ENCODE measurements around the gene E2F1. TPM values are rescaled to one million over a fixed set of nuclear protein-coding genes. Genes with fewer than 3 reads are reported as not detected.
"Not testable (repeated sequence)": the region's sequence is repeated elsewhere in the genome, so short reads cannot be mapped to it uniquely, and the experiment has no call there.

Gene E2F1
- total RNA-seq, 2 donors from 2014 or later, result 2.6 to 11.5 TPM

GRCh38 chr20:33704197-33704924 lies 18.2 kb upstream of the E2F1 start:
- no peak for ATAC-seq
- Mint-ChIP-seq H3K27ac (no peak overlapping the region), H3K4me1 (peaks cover 4% of the 10 kb centered on the region)

GRCh38 chr20:33703498-33704137 lies 17.4 kb upstream of the E2F1 start:
- no peak for ATAC-seq
- no peaks in the 10 kb centered on the region for H3K27me3 Mint-ChIP-seq
- H3K4me1 Mint-ChIP-seq, result peaks cover 3% of the 10 kb centered on the region
- no peaks in the 10 kb centered on the region for H3K9me3 ChIP-seq (ENCODE audit: control insufficient read depth, low read length, poor library complexity, severe bottlenecking)
- no peaks in the 10 kb centered on the region for H3K36me3 Mint-ChIP-seq (ENCODE audit: low read depth)
- DNase-seq, result no peak
- H3K4me3 Mint-ChIP-seq, result no peak overlapping the region
- peak overlapping the region; percentile 21 for H3K27ac Mint-ChIP-seq

More at GRCh38 chr20:33704197-33704924, 18.2 kb upstream of the E2F1 start:
- no peak overlapping the region for H3K4me3 Mint-ChIP-seq
- H3K36me3 Mint-ChIP-seq (ENCODE audit: low read depth), result no peaks in the 10 kb centered on the region
- no peak for DNase-seq
- no peaks in the 10 kb centered on the region for H3K9me3 ChIP-seq (ENCODE audit: control insufficient read depth, low read length, poor library complexity, severe bottlenecking)
- H3K27me3 Mint-ChIP-seq, result no peaks in the 10 kb centered on the region

GRCh38 chr20:33702861-33703260 lies 16.7 kb upstream of the E2F1 start:
- no peaks in the 10 kb centered on the region for H3K36me3 Mint-ChIP-seq (ENCODE audit: low read depth)
- peak overlapping the region; percentile 50 for H3K4me3 Mint-ChIP-seq
- H3K27ac Mint-ChIP-seq, result no peak overlapping the region
- no peaks in the 10 kb centered on the region for H3K9me3 ChIP-seq (ENCODE audit: control insufficient read depth, low read length, poor library complexity, severe bottlenecking)
- no peak for DNase-seq
- ATAC-seq, result no peak
- peaks cover 3% of the 10 kb centered on the region for H3K4me1 Mint-ChIP-seq
- no peaks in the 10 kb centered on the region for H3K27me3 Mint-ChIP-seq

- no peak for DNase-seq
- no peaks in the 10 kb centered on the region for H3K9me3 ChIP-seq (ENCODE audit: control insufficient read depth, low read length, poor library complexity, severe bottlenecking)
- Mint-ChIP-seq H3K4me3 (no peak overlapping the region), H3K4me1 (peaks cover 3% of the 10 kb centered on the region), H3K27ac (no peak overlapping the region), H3K36me3 (ENCODE audit: low read depth) (no peaks in the 10 kb centered on the region), H3K27me3 (no peaks in the 10 kb centered on the region)
- ATAC-seq, result no peak
Measured at GRCh38 chr20:33701629-33702450, 15.7 kb upstream of the E2F1 start.

GRCh38 chr20:33700696-33701441 lies 14.7 kb upstream of the E2F1 start:
- not testable (repeated sequence) for H3K4me1 Mint-ChIP-seq; DNase-seq; H3K27ac Mint-ChIP-seq; ATAC-seq; H3K27me3 Mint-ChIP-seq; H3K36me3 Mint-ChIP-seq (ENCODE audit: low read depth); H3K9me3 ChIP-seq (ENCODE audit: control insufficient read depth, low read length, poor library complexity, severe bottlenecking); H3K4me3 Mint-ChIP-seq

- not testable (repeated sequence) for H3K4me1 Mint-ChIP-seq; DNase-seq; H3K4me3 Mint-ChIP-seq; H3K27me3 Mint-ChIP-seq; ATAC-seq; H3K9me3 ChIP-seq (ENCODE audit: control insufficient read depth, low read length, poor library complexity, severe bottlenecking); H3K27ac Mint-ChIP-seq; H3K36me3 Mint-ChIP-seq (ENCODE audit: low read depth)
Measured at GRCh38 chr20:33698966-33699365, 12.8 kb upstream of the E2F1 start.

GRCh38 chr20:33697129-33697528 lies 10.9 kb upstream of the E2F1 start:
- no peaks in the 10 kb centered on the region for H3K9me3 ChIP-seq (ENCODE audit: control insufficient read depth, low read length, poor library complexity, severe bottlenecking)
- no peak overlapping the region for H3K27ac Mint-ChIP-seq
- no peaks in the 10 kb centered on the region for H3K36me3 Mint-ChIP-seq (ENCODE audit: low read depth)
- ATAC-seq, result no peak
- H3K4me3 Mint-ChIP-seq, result no peak overlapping the region
- H3K4me1 Mint-ChIP-seq, result no peaks in the 10 kb centered on the region
- no peak for DNase-seq
- H3K27me3 Mint-ChIP-seq, result no peaks in the 10 kb centered on the region

GRCh38 chr20:33696448-33696847 lies 10.3 kb upstream of the E2F1 start:
- no peak for DNase-seq
- Mint-ChIP-seq H3K4me1 (no peaks in the 10 kb centered on the region), H3K4me3 (no peak overlapping the region), H3K27me3 (no peaks in the 10 kb centered on the region), H3K27ac (no peak overlapping the region), H3K36me3 (ENCODE audit: low read depth) (no peaks in the 10 kb centered on the region)
- no peak for ATAC-seq
- no peaks in the 10 kb centered on the region for H3K9me3 ChIP-seq (ENCODE audit: control insufficient read depth, low read length, poor library complexity, severe bottlenecking)

- Mint-ChIP-seq H3K36me3 (ENCODE audit: low read depth) (no peaks in the 10 kb centered on the region), H3K27me3 (no peaks in the 10 kb centered on the region), H3K27ac (peak overlapping the region; percentile 51), H3K4me3 (no peak overlapping the region), H3K4me1 (peaks cover 6% of the 10 kb centered on the region)
- no peaks in the 10 kb centered on the region for H3K9me3 ChIP-seq (ENCODE audit: control insufficient read depth, low read length, poor library complexity, severe bottlenecking)
- no peak for ATAC-seq
- DNase-seq, result no peak
Measured at GRCh38 chr20:33694639-33695012, 8.4 kb upstream of the E2F1 start.

GRCh38 chr20:33693741-33694638 lies 7.8 kb upstream of the E2F1 start:
- no peaks in the 10 kb centered on the region for H3K9me3 ChIP-seq (ENCODE audit: control insufficient read depth, low read length, poor library complexity, severe bottlenecking)
- DNase-seq (no peak), ATAC-seq (no peak)
- H3K4me3 Mint-ChIP-seq, result no peak overlapping the region
- no peaks in the 10 kb centered on the region for H3K36me3 Mint-ChIP-seq (ENCODE audit: low read depth)
- H3K27me3 Mint-ChIP-seq, result no peaks in the 10 kb centered on the region
- no peak overlapping the region for H3K27ac Mint-ChIP-seq
- peaks cover 8% of the 10 kb centered on the region for H3K4me1 Mint-ChIP-seq

GRCh38 chr20:33693289-33693688 lies 7.1 kb upstream of the E2F1 start:
- no peak overlapping the region for H3K4me3 Mint-ChIP-seq
- no peaks in the 10 kb centered on the region for H3K9me3 ChIP-seq (ENCODE audit: control insufficient read depth, low read length, poor library complexity, severe bottlenecking)
- ATAC-seq (no peak), DNase-seq (no peak)
- no peaks in the 10 kb centered on the region for H3K36me3 Mint-ChIP-seq (ENCODE audit: low read depth)
- peaks cover 15% of the 10 kb centered on the region for H3K4me1 Mint-ChIP-seq
- H3K27me3 Mint-ChIP-seq, result no peaks in the 10 kb centered on the region
- no peak overlapping the region for H3K27ac Mint-ChIP-seq

- ATAC-seq, result peak; percentile 7
- Mint-ChIP-seq H3K27ac (peak overlapping the region; percentile 72), H3K4me3 (no peak overlapping the region), H3K36me3 (ENCODE audit: low read depth) (no peaks in the 10 kb centered on the region), H3K4me1 (peaks cover 24% of the 10 kb centered on the region), H3K27me3 (no peaks in the 10 kb centered on the region)
- DNase-seq, result peak in 1 of 3 donors; percentile 39
- H3K9me3 ChIP-seq (ENCODE audit: control insufficient read depth, low read length, poor library complexity, severe bottlenecking), result no peaks in the 10 kb centered on the region
Measured at GRCh38 chr20:33689973-33690372, 3.8 kb upstream of the E2F1 start.
